NCI-H748 (cell line): ENCODE results near the gene FRMPD4.
A peak's percentile ranks its signal among the peaks of the same experiment; 100 is the strongest.

ENCODE experiments used
- DNase-seq: peaks from one replicate; lab custom pipeline; 2025; ENCODE audit not compliant: unreplicated experiment; lab: John Stamatoyannopoulos, UW

The FRMPD4 gene

GRCh38 chrX:12716574-12716973 lies 578.3 kb downstream of the FRMPD4 start:
- DNase-seq: no peak

- no peak for DNase-seq
These were observed 581.6 kb downstream of the FRMPD4 start for GRCh38 chrX:12719837-12720236.

GRCh38 chrX:12721042-12721441 lies 582.8 kb downstream of the FRMPD4 start:
- no peak for DNase-seq

DNA sequence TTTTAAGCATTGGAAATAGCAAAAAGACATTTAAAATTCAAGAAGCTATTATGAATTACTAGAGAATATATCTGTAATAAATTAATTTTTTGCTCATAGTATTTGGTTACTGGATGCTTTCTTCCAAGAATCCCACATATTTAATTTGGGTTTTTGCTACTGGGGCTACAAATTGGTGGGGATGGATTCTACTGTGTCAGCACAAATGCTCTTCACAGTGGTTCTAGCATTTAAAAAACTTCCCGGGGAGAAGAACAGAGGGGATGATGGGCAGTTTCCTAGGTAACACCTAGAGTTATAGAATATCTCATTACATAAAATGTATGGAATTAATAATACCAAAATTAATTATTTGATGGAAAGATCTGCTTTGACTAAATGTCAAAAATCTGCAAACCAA lies 584.0 kb downstream of the FRMPD4 start:
- DNase-seq: no peak

- peak; percentile 8 for DNase-seq
These were observed 603.1 kb downstream of the FRMPD4 start for GRCh38 chrX:12741416-12741815.

DNA sequence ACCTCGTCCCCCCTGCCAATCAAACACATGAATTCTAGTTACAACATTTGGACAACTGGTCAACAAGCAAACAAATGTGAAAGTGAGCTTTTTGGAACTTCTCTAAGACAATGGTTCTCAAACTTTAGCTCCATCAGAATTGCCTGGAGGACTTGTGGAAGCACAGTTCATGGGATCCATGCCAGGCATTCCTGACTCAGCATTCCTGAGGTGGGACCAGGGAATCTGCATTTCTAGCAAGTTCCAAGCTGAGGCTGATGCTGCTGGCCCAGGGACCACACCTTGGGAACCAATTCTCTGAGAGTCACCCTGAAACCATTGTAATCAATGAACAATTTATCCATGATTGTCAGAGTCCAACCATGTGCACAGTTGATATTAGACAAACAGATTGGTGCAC lies 609.2 kb downstream of the FRMPD4 start:
- no peak for DNase-seq

GRCh38 chrX:12751887-12752286 lies 613.6 kb downstream of the FRMPD4 start:
- no peak for DNase-seq

GRCh38 chrX:12753366-12753765 lies 615.1 kb downstream of the FRMPD4 start:
- DNase-seq: no peak

- no peak for DNase-seq
These were observed 620.0 kb downstream of the FRMPD4 start for GRCh38 chrX:12758291-12758690.

DNA sequence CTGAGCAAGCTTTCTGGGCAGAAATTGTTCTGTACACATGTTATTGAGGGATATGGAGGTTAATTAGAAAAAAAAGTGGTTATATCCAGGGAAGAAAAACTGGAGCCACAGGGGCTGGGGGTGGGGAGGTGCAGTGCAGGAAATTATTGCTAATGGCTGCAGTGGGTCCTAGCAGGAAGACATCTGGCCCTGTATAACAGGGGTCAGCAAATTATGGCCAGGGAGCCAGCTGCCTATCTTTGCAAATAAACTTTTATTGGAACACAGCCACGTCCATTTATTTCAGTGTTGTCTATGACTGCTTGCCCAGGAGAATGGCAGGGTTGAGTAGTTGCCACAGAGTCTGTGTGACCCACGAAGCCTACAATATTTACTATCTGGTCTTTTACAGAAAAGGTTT lies 629.6 kb downstream of the FRMPD4 start:
- DNase-seq: peak; percentile 90

GRCh38 chrX:12768491-12768890 lies 630.2 kb downstream of the FRMPD4 start:
- no peak for DNase-seq

GRCh38 chrX:12770440-12770839 lies 632.2 kb downstream of the FRMPD4 start:
- peak; percentile 46 for DNase-seq

GRCh38 chrX:12771445-12772069 lies 633.3 kb downstream of the FRMPD4 start:
- peak; percentile 3 for DNase-seq
